HG03342 (cell line): Measurements from ENCODE around the gene LDHB.
"Not testable (repeated sequence)": the region's sequence is repeated elsewhere in the genome, so short reads cannot be mapped to it uniquely, and the experiment has no call there.

Source experiments
- ATAC-seq: cut with Tn5 transposase; IDR thresholded peaks from one replicate; pipeline ENCODE4 v1.9.1; 2021; ENCODE audit warnings: mild to moderate bottlenecking, moderate library complexity; ENCODE audit not compliant: unreplicated experiment

Gene LDHB

DNA sequence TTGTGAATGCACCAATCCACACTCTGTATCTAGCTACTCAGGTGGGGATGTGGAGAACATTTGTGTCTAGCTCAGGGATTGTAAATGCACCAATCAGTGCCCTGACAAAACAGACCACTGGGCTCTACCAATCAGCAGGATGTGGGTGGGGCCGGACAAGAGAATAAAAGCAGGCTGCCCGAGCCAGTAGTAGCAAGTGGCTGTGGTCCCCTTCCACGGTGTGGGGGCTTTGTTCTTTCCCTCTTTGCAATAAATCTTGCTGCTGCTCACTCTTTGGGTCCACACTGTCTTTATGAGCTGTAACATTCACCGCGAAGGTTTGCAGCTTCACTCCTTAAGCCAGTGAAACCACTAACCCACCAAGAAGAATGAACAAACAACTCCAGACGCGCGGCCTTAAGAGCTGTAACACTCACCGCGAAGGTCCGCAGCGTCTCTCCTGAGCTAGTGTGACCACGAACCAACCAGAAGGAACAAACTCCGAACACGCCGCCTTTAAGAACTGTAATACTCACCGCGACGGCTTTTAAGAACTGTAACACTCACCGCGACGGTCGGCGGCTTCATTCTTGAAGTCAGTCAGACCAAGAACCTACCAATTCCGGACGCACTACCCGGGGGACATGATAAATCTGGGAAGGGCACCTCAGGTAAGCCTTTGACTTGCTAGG is 4.6 kb upstream of the LDHB start:
- no peak for ATAC-seq

GRCh38 chr12:21661396-21662093 is 3.9 kb upstream of the LDHB start:
- ATAC-seq: not testable (repeated sequence)

- no peak for ATAC-seq
Observed at GRCh38 chr12:21659383-21659782, 1.7 kb upstream of the LDHB start.

- peak; percentile 30 for ATAC-seq
Observed at GRCh38 chr12:21656905-21657325, 727 bp downstream of the LDHB start.

DNA sequence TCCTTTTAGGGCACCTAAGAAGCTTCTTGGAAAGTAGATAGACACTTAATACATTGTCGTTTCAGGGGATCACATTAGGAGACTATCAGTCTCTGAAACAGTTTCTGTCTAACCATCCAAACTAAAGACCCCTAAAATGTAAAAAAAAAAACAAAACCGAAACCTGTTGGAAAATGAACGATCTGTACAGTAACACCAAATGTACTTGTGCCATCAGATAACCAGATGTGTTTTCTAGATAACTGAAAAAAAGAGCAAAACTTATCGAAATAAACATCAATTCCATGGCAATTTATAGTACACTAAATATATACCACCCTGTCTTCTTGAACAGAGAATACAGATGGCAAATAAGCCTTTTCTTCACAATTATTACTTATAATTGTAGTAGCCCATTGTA is 2.1 kb downstream of the LDHB start:
- ATAC-seq: no peak

GRCh38 chr12:21651821-21652220 is 5.8 kb downstream of the LDHB start:
- no peak for ATAC-seq

DNA sequence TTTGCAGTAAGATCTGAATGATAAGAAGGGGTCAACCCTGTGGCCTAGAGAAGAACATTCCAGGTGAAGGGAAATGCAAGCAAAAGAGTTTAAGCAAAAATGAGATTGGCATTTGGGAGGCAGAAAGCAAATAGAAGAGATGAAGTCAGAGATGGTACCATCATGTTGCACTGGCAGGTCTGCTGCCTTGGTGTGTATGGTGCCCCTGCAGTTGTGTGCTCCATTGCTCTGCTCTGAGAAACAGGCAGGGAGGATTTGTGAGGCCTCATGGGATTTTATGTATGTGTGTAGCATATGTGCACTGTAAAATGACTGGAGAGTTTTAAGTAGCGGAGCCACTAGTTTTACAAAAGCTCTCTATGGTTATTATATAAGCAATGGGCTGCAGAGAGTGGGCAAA is 6.6 kb downstream of the LDHB start:
- ATAC-seq: no peak

DNA sequence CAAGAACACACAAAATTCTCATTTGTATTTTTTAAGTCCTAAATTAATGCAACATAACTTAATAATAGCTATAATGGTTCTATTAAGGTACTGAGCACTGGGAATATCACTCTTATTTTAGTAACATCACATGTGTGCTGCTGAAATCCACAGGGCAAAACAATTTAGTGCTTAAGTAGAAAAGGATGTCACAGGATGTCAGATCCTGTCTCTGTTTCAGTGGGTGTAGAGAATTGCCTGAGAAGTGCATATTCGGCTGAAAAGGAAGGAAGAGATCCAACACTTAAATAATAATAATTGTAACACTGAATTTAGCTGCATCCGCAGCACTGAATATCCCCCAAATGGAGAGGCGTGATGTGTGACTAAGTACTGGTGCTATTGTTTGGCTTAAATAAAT is 8.6 kb downstream of the LDHB start:
- ATAC-seq: no peak

GRCh38 chr12:21648378-21648777 is 9.3 kb downstream of the LDHB start:
- ATAC-seq: no peak

DNA sequence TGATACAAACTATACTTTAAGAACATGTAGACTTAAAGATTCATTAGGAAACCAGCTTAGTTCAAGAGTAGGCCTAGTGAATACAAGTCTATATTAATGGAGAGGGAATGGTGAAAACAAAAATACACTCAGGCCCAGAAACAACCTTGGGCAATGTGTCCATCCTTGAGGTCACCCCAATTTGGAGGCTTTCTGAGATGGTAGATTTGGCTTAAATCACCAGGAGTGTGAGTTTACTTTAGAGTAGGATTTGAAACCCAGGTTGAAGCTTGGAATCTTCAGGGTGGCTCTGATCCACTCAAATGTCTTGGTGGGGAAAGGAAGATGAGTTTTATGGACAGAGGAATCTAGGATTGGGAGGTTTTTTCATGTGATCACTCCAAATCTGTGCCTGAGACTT is 10.5 kb downstream of the LDHB start:
- ATAC-seq: no peak

DNA sequence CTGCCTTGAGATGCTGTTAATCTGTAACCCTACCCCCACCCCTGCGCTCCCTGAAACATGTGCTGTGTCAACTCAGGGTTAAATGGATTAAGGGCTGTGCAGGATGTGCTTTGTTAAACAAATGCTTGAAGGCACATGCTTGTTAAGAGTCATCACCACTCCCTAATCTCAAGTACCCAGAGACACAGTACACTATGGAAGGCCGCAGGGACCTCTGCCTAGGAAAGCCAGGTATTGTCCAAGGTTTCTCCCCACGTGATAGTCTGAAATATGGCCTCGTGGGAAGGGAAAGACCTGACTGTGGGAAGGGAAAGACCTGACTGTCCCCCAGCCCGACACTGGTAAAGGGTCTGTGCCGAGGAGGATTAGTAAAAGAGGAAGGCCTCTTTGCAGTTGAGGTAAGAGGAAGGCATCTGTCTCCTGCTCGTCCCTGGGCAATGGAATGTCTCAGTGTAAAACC is 12.6 kb downstream of the LDHB start:
- not testable (repeated sequence) for ATAC-seq

- ATAC-seq: no peak
Observed at GRCh38 chr12:21644516-21644915, 13.1 kb downstream of the LDHB start.

DNA sequence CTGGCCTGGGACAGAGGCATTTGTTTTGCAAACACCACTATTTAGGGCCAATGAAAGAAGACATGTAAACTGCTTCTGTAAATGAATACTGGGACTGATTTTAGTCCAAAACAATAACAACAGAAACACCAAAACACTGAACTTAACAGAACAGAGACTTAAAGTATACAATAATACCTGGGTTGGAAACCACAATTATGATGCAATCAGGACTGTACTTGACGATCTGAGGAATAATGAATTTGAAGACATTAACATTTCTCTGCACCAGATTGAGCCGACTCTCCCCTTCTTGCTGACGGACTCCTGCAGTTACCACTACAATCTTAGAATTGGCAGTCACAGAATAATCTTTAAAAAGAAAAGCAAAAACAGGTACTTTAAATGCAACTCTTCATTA is 13.9 kb downstream of the LDHB start:
- ATAC-seq: no peak

DNA sequence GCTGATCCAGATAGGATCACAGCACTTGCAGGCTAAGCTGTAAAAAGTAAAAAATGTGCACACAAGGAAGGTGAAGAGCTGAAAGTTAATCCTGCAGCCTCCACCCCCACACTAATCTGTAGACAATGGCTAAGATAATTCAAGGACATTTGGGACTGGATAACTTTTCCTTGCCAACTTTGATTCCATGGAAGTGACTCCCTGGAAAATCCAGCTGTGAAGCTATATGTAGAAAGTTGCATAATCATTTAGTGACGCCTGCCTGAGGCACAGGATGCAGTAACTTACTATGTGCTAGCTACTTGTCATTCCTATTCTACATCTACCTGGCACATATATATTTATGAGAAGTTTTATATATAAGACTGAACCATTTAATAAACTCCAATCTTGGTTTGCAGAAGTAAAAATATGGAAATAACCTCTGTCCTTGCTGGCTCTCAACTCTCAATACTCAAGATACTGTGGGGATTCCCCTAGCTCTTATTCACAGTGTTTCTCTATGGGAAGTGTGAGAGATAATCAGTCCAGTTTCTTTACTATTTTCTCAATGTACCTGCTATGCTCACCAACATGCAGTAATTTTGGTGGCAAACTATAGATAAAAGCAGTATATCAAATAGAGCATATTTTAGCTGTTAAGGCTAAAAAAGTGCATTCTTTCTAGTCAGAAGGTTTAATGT is 14.8 kb downstream of the LDHB start:
- ATAC-seq: no peak

DNA sequence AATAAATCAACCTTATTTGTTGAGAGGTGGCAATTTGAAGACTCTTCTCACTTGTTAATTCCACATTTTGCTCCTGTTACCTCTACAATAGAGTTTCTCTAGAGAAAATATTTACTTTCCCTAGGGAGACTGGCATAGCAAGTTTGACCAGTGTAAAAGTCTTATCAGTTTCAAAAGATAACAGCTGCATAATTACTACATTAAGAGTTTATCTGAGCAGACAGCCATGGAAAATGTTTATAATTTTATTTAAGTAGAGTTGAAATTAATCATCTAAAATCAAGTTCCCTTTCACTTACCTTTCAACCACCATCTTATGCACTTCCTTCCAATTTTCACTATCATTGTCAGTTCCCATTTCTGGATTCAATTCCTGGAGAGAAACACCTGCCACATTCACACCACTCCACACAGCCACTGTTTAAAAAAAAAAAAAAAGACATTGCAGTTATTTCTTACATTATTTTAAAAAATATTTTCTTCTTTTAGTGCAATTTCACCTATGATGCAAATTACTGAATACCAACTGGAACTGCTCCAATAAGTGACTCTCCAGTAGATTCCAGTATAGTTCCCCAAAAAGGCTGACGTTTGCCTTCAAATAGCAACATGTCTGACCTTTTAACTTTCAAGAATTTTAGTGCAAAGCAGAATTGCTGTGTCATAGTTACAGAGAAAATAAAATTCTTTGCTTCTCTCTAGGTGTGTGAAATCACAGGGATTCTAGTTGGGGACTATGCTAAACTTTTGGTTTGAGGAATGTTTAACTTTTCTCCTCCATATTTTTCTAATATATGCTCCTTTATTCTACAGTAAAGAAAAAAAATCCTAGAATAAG is 19.4 kb downstream of the LDHB start:
- no peak for ATAC-seq

DNA sequence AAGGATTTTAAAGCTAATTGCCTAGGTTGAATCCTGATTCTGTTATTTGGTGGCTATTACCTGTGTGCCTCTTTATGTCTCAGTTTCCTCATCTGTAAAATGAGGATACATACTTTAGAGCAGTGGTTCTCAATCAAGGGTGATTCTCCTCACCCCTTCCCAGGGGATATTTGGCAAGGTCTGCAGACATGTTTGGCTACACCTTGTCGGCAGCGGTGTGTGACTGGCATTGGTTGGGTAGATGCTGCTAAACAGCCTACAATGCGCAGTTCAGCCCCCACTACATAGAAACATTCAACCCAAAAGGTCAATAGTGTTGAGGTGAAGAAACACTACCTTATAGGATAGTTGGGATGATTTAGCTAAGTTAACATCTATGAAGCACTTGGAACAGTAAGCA is 23.4 kb downstream of the LDHB start:
- no peak for ATAC-seq

DNA sequence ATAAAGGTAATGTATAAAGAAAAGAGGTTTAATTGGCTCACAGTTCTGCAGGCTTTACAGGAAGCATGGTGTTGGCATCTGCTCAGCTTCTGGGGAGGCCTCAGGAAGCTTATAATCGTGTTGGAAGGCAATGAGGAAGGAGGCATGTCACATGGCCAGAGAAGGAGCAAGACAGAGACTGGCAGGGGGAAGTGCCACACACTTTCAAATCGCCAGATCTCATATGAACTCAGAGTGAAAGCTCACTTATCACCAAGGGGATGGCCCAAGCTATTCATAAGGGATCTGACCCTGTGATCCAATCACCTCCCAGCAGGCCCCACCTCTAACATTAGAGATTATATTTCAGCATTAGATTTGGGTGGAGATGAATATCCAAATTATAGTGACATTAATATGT is 26.3 kb downstream of the LDHB start:
- no peak for ATAC-seq

GRCh38 chr12:21627924-21628323 is 29.7 kb downstream of the LDHB start:
- no peak for ATAC-seq

GRCh38 chr12:21618566-21618965 is 39.1 kb downstream of the LDHB start:
- ATAC-seq: no peak

DNA sequence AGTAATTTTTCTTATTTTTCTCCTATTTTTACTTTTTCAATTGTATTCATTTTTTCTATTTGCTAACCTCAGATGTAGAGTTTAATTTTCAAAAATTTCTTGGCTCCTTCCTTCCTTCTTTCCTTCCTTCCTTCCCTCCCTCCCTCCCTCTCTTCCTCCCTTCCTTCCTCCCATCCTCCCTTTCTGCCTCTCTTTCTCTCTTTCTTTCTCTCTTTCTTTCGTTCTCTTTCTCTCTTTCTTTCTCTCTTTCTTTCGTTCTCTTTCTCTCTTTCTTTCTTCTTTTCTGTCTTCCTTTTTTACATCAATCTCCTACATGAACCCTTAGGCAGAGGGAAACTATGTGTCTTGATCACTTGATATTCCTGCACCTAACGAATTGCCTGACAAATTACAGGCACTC is 40.6 kb downstream of the LDHB start:
- no peak for ATAC-seq

GRCh38 chr12:21615431-21615830 is 42.2 kb downstream of the LDHB start:
- no peak for ATAC-seq
